ENCODE data around the gene L3MBTL4. TPM values are rescaled to one million over a fixed set of nuclear protein-coding genes. Genes with fewer than 3 reads are reported as not detected.
A peak's percentile ranks its signal among the peaks of the same experiment; 100 is the strongest.

L3MBTL4 gene
- total and polyA plus RNA-seq, 12 donors: 3.9 to 22.6 (median 8.7) TPM

- no peaks in the 10 kb centered on the region for H3K27me3 ChIP-seq
- 67 to 75% (median 70%) methylated on average over 2 of the region's 2 CpGs for WGBS, 4 donors
- no peaks in the 10 kb centered on the region for H3K36me3 ChIP-seq (replicated peaks in 1 of 2)
- H3K27ac ChIP-seq: no peak overlapping the region
- H3K4me3 ChIP-seq: no peak overlapping the region
- DNase-seq: no peak
- peaks cover 0 to 4% of the 10 kb centered on the region in 2 donors for H3K4me1 ChIP-seq (replicated peaks in 1 of 2)
- intact Hi-C loops (cut with DNase I): no loop called here
- H3K9me3 ChIP-seq (replicated peaks in 1 of 3): no peaks in the 10 kb centered on the region
- TF ChIP-seq CTCF (IDR thresholded peaks at IDR 0.05) (no peak), POLR2A (IDR thresholded peaks at IDR 0.05) (no peak)
Observed at GRCh38 chr18:6331872-6332271, 82.8 kb downstream of the L3MBTL4 start.

GRCh38 chr18:6330786-6331185 is 83.9 kb downstream of the L3MBTL4 start:
- Histone ChIP-seq H3K27me3 (no peaks in the 10 kb centered on the region), H3K4me3 (no peak overlapping the region), H3K4me1 (replicated peaks in 1 of 2) (peaks cover 0 to 4% of the 10 kb centered on the region in 2 donors), H3K9me3 (replicated peaks in 1 of 3) (no peaks in the 10 kb centered on the region), H3K36me3 (replicated peaks in 1 of 2) (no peaks in the 10 kb centered on the region), H3K27ac (no peak overlapping the region)
- TF ChIP-seq CTCF (IDR thresholded peaks at IDR 0.05): no peak
- TF ChIP-seq POLR2A (IDR thresholded peaks at IDR 0.05): no peak
- intact Hi-C loops (cut with DNase I): no loop called here
- DNase-seq: no peak

GRCh38 chr18:6328621-6329010 is 86.1 kb downstream of the L3MBTL4 start:
- Histone ChIP-seq H3K27ac (no peak overlapping the region), H3K36me3 (replicated peaks in 1 of 2) (no peaks in the 10 kb centered on the region), H3K27me3 (no peaks in the 10 kb centered on the region), H3K4me3 (no peak overlapping the region), H3K9me3 (replicated peaks in 1 of 3) (peaks cover 0 to 3% (median 0%) of the 10 kb centered on the region in 3 donors), H3K4me1 (replicated peaks in 1 of 2) (peaks cover 0 to 4% of the 10 kb centered on the region in 2 donors)
- peak in 2 of 7 donors; percentile 30 to 51 for DNase-seq
- intact Hi-C loops (cut with DNase I): loop anchor here in 1 of 2 donors (10.0 kb wide), 1 partner anchor 66 kb away; no protein-coding TSS in a partner anchor
- TF ChIP-seq POLR2A (IDR thresholded peaks at IDR 0.05) (no peak), CTCF (IDR thresholded peaks at IDR 0.05) (no peak)
- WGBS, 4 donors: 62 to 73% (median 70%) methylated on average over 3 of the region's 3 CpGs

GRCh38 chr18:6327895-6328620 is 86.7 kb downstream of the L3MBTL4 start:
- peaks cover 0 to 4% (median 0%) of the 10 kb centered on the region in 3 donors for H3K9me3 ChIP-seq (replicated peaks in 1 of 3)
- no peak overlapping the region for H3K27ac ChIP-seq
- TF ChIP-seq POLR2A (IDR thresholded peaks at IDR 0.05) (no peak), CTCF (IDR thresholded peaks at IDR 0.05) (no peak)
- H3K4me1 ChIP-seq (replicated peaks in 1 of 2): peaks cover 0 to 4% of the 10 kb centered on the region in 2 donors
- DNase-seq: no peak
- WGBS, 4 donors: 79 to 91% (median 87%) methylated on average over 2 of the region's 2 CpGs
- no peaks in the 10 kb centered on the region for H3K27me3 ChIP-seq
- intact Hi-C loops (cut with DNase I): loop anchor here in 1 of 2 donors (10.0 kb wide), 1 partner anchor 67 kb away; no protein-coding TSS in a partner anchor
- no peaks in the 10 kb centered on the region for H3K36me3 ChIP-seq (replicated peaks in 1 of 2)
- no peak overlapping the region for H3K4me3 ChIP-seq

All from adrenal gland (tissue), 12 donors.